Mucosa of descending colon (tissue), 3 donors: ENCODE measurements around the gene FBXO36. TPM values are rescaled to one million over a fixed set of nuclear protein-coding genes. Genes with fewer than 3 reads are reported as not detected.
"Not testable (repeated sequence)": the region's sequence is repeated elsewhere in the genome, so short reads cannot be mapped to it uniquely, and the experiment has no call there.

Experiments used
- ATAC-seq: fragments of 200-7000 bp; cut with Tn5 transposase; one replicate; pipeline ENCODE4 v1.9.1; 2020; ENCODE audit warnings: mild to moderate bottlenecking, moderate library complexity
- DNase-seq, 3 donors: peaks; one replicate each; pipeline ENCODE4 v3.0.0-alpha.2; 2020
- H3K36me3 ChIP-seq: fragments of 200-600 bp; one replicate; pipeline ENCODE4 v1.8.0; 2021; ENCODE audit warnings: low read depth, mild to moderate bottlenecking
- H3K4me1 ChIP-seq: fragments of 200-600 bp; one replicate; pipeline ENCODE4 v1.8.0; 2021; ENCODE audit warnings: low read depth, mild to moderate bottlenecking
- H3K4me3 ChIP-seq: fragments of 200-600 bp; one replicate; pipeline ENCODE4 v1.8.0; 2021; ENCODE audit warnings: mild to moderate bottlenecking
- H3K9me3 ChIP-seq: fragments of 200-600 bp; one replicate; pipeline ENCODE4 v1.8.0; 2021; ENCODE audit warnings: mild to moderate bottlenecking
- CTCF ChIP-seq: fragments of 200-600 bp; IDR thresholded peaks from one replicate; pipeline ENCODE4 v1.8.0; 2022; ENCODE audit warnings: antibody characterized with exemption, mild to moderate bottlenecking
- intact Hi-C, 2 donors: fragments of 100-400 bp; cut with DNase I in 1 of 2; cut with micrococcal nuclease in 1 of 2; formaldehyde crosslinking; loops; one replicate each; pipeline versions ENCODE4 v1.11.0 to v1.11.1; 2022; cut with DNase I, micrococcal nuclease
- total RNA-seq, 3 donors: library from RNA; stranded (reverse); fragmentation: NEBNext Ultra II Directional in 2 of 3; extraction: Animal tissue kit (Norgen Biotek cat#: 25700) in 2 of 3; gene quantifications; one replicate each; pipeline versions ENCODE4 v1.2.1 to v1.2.4, GENCODE V29; 2021 to 2023
- donor health status: DM: no; HTN: no; CAD: no; lungs with moderate emphysema.
- donor health status: DM: no; HTN: no; CAD: no.
- donor health status: DM: no; HTN: yes; CAD: no.

FBXO36 gene
- total RNA-seq, 3 donors from 2014 or later, result 1.6 to 2.4 (median 2.1) TPM

DNA sequence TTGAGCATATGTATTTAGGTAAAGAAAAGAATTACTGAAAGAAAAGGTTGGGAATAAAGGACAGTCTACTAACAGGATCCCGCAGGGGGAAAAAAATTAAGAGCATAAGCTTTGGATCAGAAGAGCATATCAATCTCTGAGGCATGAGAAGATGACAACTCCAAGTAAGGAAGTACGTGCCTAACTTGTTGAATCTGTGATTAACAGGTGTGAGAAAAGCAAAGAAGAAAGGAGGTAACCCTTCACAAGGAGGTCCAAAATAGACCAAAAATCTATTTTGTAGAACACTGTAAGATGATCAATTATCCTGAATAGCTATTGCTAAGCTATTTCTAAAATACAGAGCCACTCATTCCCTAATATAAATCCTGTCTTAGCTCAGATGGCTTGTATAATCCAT is 33.3 kb upstream of the FBXO36 start:
- intact Hi-C loops, result no loop called here
- ATAC-seq, result no peak
- no peak for TF ChIP-seq CTCF
- Histone ChIP-seq H3K36me3 (no peaks in the 10 kb centered on the region), H3K4me1 (no peaks in the 10 kb centered on the region), H3K4me3 (no peak overlapping the region), H3K9me3 (no peaks in the 10 kb centered on the region)
- no peak for DNase-seq

DNA sequence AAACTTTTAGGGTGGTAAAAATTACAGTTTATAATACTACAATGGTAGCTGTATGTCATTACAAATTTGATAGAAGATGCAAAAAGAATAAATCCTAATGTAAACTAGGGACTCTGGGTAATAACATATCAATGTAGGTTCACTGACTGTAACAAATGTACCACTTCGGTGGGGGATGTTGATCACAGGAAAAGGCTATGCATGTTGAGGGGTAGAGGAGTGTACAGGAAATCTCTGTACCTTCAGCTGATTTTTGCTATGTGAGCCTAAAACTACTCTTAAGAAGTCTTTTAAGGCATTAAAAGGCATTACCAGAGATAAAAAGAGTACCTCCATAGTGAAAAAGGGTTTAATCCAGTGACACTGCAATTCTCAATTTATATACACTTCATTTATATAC is 25.4 kb upstream of the FBXO36 start:
- intact Hi-C loops, result no loop called here
- H3K9me3 ChIP-seq, result no peaks in the 10 kb centered on the region
- no peaks in the 10 kb centered on the region for H3K4me1 ChIP-seq
- no peaks in the 10 kb centered on the region for H3K36me3 ChIP-seq
- no peak for ATAC-seq
- DNase-seq, result no peak
- TF ChIP-seq CTCF, result no peak
- no peak overlapping the region for H3K4me3 ChIP-seq

- no peaks in the 10 kb centered on the region for H3K9me3 ChIP-seq
- DNase-seq, result no peak
- H3K4me3 ChIP-seq, result no peak overlapping the region
- H3K4me1 ChIP-seq, result no peaks in the 10 kb centered on the region
- TF ChIP-seq CTCF, result no peak
- no peak for ATAC-seq
- intact Hi-C loops, result no loop called here
- no peaks in the 10 kb centered on the region for H3K36me3 ChIP-seq
Measured at GRCh38 chr2:229899604-229900003, 22.7 kb upstream of the FBXO36 start.

DNA sequence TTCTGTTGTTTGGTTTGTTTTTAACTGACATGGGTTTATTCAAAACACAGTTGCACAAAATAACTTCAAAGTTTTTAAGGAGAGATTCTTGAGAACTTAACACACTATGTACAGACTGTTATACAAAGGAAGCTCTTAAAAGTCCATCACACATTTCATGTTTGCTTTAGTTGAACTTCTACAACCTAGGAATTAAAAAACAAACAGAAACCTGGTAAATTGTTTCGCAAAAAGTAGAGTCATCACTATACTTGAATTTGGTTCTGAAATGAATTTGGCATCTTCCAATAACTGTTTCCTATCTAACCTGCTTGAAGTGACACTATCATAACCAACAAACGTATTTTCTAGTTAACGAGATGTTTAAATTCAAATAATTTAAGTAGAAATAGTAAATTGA is 22.3 kb upstream of the FBXO36 start:
- ATAC-seq (no peak), DNase-seq (no peak)
- Histone ChIP-seq H3K9me3 (no peaks in the 10 kb centered on the region), H3K36me3 (no peaks in the 10 kb centered on the region), H3K4me3 (no peak overlapping the region), H3K4me1 (no peaks in the 10 kb centered on the region)
- intact Hi-C loops, result no loop called here
- TF ChIP-seq CTCF, result no peak

DNA sequence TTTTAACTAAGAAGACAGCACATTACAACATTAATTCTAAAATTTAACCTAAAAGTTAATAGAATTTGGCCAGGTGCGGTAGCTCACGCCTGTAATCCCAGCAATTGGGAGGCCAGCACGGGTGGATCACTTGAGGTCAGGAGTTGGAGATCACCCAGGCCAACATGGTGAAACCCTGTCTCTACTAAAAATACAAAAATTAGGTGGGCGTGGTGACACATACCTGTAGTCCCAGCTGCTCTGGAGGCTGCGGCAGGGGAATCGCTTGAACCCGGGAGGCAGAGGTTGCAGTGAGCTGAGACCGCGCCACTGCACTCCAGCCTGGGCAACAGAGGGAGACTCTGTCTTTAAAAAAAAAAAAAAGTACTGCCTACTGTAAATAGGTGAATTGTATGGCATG is 21.8 kb upstream of the FBXO36 start:
- ATAC-seq, H3K36me3 ChIP-seq, H3K9me3 ChIP-seq, H3K4me1 ChIP-seq, DNase-seq, H3K4me3 ChIP-seq, intact Hi-C loops: not testable (repeated sequence)

DNA sequence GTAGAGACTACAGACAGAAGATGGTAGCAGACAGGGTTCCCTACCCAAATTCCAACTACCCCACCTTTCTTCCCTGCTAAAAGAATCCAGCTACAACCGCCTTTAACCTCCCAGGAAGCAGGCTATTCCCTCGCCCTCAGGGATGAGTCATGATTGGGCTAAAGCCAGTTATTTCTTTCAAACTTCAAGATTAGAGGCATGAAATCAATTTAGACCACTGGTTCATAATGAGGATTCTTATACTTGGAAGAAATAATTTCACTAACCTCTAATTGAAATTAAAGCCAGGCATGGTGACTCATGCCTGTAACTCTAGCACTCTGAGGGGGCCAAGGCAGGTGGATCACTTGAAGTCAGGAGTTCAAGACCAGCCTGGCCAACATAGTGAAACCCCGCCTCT is 20.5 kb upstream of the FBXO36 start:
- intact Hi-C loops, result no loop called here

More for the DNA sequence above, 20.5 kb upstream of the FBXO36 start:
- ATAC-seq (peak; percentile 63), DNase-seq (no peak)
- H3K36me3 ChIP-seq, result no peaks in the 10 kb centered on the region
- no peak overlapping the region for H3K4me3 ChIP-seq
- no peaks in the 10 kb centered on the region for H3K4me1 ChIP-seq
- no peaks in the 10 kb centered on the region for H3K9me3 ChIP-seq
- no peak for TF ChIP-seq CTCF
